GM19025 (cell line): ENCODE measurements around the gene FCMR.
"Not testable (repeated sequence)": the region's sequence is repeated elsewhere in the genome, so short reads cannot be mapped to it uniquely, and the experiment has no call there.

Source experiments
- ATAC-seq: cut with Tn5 transposase; IDR thresholded peaks from one replicate; pipeline ENCODE4 v1.9.1; 2021; ENCODE audit warnings: mild to moderate bottlenecking, low read depth, moderate library complexity; ENCODE audit not compliant: unreplicated experiment

FCMR gene

GRCh38 chr1:206924592-206925105 is 2.9 kb upstream of the FCMR start:
- peak; percentile 13 for ATAC-seq

- ATAC-seq, result not testable (repeated sequence)
These were observed 2.3 kb upstream of the FCMR start for GRCh38 chr1:206923961-206924557.

DNA sequence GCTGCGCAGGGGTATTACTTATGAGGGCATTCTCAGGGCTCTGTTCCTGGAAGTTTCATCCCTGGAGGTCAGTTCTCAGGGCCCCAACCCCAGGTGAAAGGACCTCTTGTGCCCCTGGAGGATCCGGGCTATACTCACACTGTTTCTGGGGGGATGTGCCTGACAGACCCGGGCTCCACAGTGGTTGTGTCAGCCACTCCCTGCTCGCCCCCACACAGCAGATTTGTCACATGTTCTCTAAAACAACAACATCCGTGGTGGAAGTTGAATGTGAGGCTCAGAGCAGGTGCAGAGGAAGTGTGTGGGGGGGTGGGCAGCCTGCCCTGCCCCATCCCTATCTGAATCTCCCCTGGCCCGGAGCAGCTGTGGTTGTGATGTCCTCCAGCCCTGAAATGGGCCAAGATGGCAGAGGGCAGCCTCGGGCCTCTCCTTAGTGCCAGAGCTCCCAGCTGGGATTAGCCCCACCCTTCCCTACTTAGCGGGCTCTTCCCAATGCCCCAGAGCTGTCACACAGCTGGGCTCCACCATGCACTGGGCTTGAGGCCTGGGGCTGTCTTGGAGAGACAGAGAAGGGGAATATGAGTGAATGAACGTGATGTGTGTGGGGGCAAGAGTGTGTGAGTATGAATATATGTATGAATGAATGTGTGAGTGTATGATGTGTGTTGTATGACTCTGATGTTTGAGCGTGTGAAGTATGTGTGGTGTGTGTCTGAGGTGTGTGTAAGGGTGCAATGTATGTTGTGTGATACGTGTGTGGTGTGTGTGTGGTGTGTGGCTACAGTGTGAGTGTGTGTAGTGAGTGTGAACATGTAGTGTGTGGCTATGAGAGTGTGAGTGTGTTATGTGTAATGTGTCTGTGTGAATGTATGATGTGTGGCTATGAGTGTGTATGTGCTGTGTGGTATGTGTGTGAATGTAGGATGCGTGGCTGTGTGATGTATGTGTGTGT is 1.5 kb upstream of the FCMR start:
- peak; percentile 37 for ATAC-seq

- no peak for ATAC-seq
These were observed 783 bp upstream of the FCMR start for GRCh38 chr1:206922524-206922923.

GRCh38 chr1:206918076-206918475 is 3.7 kb downstream of the FCMR start:
- ATAC-seq, result no peak

- no peak for ATAC-seq
These were observed 5.6 kb downstream of the FCMR start for GRCh38 chr1:206916000-206916709.

GRCh38 chr1:206915030-206915735 is 6.6 kb downstream of the FCMR start:
- ATAC-seq, result no peak

DNA sequence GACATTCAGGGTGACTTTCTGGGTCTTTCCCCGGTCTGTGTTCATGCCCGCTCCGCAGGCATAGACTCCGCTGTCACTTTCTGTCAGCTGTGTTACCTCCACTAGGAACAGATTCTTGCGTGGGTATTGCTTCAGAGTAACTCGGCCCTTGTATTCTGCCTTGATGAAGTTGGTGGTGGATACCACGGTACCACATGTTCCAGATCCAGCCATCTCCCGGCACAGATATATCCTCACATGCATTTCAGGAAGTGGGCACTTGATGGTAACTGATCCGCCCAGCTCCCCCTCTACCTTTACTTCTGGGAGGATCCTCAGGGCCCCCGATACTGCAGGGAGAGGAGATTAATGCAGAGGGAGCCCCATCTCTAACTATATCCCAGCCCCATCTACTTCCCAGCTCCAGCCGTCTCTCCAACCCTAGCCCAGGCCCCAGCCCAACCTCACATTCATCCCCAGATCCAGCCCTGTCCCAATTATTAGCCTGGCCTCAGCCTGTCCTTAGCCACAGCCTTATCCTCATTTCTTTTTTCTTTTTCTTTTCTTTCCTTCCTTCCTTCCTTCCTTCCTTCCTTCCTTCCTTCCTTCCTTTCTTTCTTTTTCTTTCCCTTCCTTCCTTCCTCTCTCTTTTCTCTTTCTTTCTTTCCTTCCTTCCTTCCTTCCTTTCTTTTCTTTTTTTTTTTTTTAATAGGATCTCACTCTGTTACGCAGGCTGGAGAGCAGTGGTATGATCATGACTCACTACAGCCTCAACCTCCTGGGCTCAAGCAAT is 7.8 kb downstream of the FCMR start:
- no peak for ATAC-seq

DNA sequence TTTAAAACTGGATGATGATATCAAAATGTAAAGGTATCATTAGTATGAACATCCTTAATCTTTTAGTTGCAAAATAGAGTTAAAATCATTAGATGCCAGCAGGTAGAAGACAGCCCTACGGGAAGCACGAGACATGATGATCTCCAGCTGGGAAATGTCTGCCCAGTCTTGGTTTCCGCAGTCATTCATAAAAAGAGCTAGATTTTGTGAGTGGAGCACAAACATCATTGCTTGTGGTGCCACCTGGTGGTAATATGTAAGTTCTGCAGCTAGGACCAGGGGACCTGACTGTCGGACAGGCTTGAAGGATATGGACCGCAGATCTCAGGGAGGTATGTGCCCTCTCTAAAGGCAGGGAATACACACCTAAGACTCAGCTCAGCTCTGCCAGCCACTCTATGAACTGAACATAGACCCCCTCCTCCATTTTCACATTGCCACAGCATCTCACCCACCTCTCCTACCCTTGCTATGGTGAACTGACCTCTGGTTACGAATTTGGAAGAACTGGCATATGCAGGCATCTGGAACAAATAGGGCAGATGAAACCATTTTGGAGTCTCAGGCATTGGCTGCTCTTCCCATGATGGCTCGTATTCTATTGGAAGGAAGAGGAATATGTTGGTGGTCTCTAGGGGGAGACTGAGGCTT is 9.2 kb downstream of the FCMR start:
- no peak for ATAC-seq

GRCh38 chr1:206911064-206911663 is 10.6 kb downstream of the FCMR start:
- ATAC-seq, result no peak

DNA sequence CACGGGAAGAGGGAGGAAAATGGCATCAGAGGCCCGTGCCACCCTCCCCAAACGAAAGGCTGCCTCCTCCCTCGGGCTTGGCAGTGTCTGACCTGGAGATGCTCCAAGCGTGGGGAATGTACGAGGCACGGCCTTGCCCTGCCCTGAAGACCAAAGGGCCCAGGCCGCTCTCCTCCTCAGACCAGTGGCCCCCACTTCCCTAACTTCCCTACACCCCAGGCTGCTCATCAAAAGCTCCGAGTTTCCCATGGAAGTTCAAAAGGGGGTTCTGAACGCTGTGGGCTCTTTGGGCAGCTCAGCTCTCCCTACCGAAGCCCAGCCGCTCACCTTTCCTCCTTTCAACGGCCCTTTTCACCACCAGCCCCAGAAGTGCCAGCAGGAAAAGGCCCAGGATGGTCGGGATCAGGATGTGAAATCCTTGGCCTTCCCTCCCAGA is 11.8 kb downstream of the FCMR start:
- no peak for ATAC-seq

DNA sequence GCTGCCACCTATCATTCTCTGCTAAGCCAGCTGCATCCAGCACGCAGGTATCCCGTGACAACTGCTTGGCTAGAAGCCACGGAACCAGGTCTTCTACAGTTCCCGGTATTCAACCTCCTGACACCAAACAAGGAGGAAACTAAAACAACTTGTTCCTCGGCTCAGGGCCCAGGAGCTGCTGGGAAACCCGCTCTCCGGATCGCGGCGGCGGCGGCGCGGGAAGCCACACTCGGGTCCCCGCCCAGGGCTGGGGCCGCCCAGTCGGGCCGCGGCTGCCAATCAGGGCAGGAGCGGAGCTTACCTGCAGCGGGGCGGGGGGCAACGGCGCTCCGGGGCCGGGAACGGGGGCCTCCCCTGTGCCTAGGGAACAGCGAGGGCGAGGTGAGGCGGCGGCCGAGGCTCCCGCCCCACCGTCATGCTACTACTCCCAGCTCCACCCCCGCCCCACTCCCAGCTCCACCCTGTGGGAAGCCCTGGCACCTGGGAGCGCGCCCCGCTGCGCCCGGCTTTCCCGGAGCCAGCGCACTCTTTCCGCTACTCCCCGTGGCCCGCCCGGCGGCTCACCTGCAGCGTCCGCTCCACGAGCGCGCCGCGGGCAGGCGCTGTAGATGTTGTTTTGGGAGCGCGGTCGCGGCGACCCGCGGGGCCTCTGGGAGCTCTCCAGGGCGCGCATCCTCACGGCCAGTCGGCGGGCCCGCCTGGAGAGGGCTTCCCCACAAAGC is 12.4 kb downstream of the FCMR start:
- ATAC-seq, result no peak

- ATAC-seq, result no peak
These were observed 13.7 kb downstream of the FCMR start for GRCh38 chr1:206908038-206908437.

DNA sequence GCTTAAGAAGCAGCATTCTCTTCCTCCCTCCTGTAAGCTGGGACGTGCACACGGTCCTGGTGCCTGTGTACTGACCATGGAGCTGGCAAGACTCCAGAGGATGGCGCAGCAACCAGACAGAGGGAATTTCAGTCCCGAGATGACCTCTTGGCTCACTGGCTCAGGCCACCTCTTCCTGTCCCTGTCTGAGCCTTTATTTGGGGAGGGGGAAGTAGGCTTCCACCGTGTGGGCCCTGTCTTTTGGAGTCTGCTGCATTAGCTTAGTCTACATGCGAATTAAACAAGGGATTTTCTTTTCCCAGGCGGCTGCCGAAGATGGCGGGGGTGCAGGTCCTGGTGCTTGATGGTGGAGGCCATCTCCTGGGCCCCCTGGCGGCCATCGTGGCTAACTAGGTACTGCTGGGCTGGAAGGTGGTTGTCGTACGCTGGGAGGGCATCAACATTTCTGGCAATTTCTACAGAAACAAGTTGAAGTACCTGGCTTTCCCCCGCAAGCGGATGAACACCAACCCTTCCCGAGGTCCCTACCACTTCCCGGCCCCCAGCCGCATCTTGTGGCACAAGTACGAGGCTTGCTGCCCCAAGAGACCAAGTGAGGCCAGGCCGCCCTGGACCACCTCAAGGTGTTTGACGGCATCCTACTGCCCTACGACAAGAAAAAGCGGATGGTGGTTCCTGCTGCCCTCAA is 14.3 kb downstream of the FCMR start:
- ATAC-seq, result no peak

GRCh38 chr1:206905295-206906164 is 16.2 kb downstream of the FCMR start:
- peak; percentile 70 for ATAC-seq

- no peak for ATAC-seq
These were observed 17.2 kb downstream of the FCMR start for GRCh38 chr1:206904423-206905142.
